A549 (cell line): ENCODE results near the gene TEKT3.

ENCODE experiments used
- EP300 ChIP-seq, 2 experiments: fragments of >200 bp; sonication (Bioruptor Twin); formaldehyde crosslinking; IDR thresholded peaks; 2 replicates in 1 of 2; 3 replicates in 1 of 2; pipeline ENCODE4 v1.6.1; 2016 to 2017
- MAX ChIP-seq: IDR thresholded peaks from 2 replicates; pipeline ENCODE4 v1.6.1; 2012
- REST ChIP-seq: fragments of 200-600 bp; sonication (generic); IDR thresholded peaks from 2 replicates; pipeline ENCODE4 v1.6.1; 2016; ENCODE audit warnings: antibody characterized with exemption, mild to moderate bottlenecking, moderate library complexity

- no peak for TF ChIP-seq REST
- no peak for TF ChIP-seq MAX
- TF ChIP-seq EP300 (IDR thresholded peaks at IDR 0.05): no peak
Measured at GRCh38 chr17:15265131-15265530, 76.3 kb downstream of the TEKT3 start, which contains the start of gene PMP22.
